ENCODE data around the gene ACAP1. TPM values are rescaled to one million over a fixed set of nuclear protein-coding genes. Genes with fewer than 3 reads are reported as not detected.

Gene ACAP1, protein sequence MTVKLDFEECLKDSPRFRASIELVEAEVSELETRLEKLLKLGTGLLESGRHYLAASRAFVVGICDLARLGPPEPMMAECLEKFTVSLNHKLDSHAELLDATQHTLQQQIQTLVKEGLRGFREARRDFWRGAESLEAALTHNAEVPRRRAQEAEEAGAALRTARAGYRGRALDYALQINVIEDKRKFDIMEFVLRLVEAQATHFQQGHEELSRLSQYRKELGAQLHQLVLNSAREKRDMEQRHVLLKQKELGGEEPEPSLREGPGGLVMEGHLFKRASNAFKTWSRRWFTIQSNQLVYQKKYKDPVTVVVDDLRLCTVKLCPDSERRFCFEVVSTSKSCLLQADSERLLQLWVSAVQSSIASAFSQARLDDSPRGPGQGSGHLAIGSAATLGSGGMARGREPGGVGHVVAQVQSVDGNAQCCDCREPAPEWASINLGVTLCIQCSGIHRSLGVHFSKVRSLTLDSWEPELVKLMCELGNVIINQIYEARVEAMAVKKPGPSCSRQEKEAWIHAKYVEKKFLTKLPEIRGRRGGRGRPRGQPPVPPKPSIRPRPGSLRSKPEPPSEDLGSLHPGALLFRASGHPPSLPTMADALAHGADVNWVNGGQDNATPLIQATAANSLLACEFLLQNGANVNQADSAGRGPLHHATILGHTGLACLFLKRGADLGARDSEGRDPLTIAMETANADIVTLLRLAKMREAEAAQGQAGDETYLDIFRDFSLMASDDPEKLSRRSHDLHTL
- 0.33 to 3.1 TPM (median 1.7 TPM) in 3 replicates for polyA plus RNA-seq
- polyA plus RNA-seq (2011; ENCODE audit: low read depth): 0.87 TPM
- polyA plus RNA-seq (2011; cell fraction: cytosol; rRNA removed): 0.27 and 1.1 TPM in 2 replicates
- 0.22 and 0.29 TPM in 2 replicates for polyA plus RNA-seq (2011; cell fraction: nucleus; rRNA removed)
- polyA plus RNA-seq (2012; ENCODE audit: low replicate concordance): 3.5 and 11.7 TPM in 2 replicates
- not detected in 3 replicates for polyA minus RNA-seq
- not detected for polyA minus RNA-seq (2011; cell fraction: cytosol; rRNA and poly(A)+ RNA removed)
- polyA minus RNA-seq (2011; cell fraction: nucleus; rRNA and poly(A)+ RNA removed): not detected in 2 replicates

DNA sequence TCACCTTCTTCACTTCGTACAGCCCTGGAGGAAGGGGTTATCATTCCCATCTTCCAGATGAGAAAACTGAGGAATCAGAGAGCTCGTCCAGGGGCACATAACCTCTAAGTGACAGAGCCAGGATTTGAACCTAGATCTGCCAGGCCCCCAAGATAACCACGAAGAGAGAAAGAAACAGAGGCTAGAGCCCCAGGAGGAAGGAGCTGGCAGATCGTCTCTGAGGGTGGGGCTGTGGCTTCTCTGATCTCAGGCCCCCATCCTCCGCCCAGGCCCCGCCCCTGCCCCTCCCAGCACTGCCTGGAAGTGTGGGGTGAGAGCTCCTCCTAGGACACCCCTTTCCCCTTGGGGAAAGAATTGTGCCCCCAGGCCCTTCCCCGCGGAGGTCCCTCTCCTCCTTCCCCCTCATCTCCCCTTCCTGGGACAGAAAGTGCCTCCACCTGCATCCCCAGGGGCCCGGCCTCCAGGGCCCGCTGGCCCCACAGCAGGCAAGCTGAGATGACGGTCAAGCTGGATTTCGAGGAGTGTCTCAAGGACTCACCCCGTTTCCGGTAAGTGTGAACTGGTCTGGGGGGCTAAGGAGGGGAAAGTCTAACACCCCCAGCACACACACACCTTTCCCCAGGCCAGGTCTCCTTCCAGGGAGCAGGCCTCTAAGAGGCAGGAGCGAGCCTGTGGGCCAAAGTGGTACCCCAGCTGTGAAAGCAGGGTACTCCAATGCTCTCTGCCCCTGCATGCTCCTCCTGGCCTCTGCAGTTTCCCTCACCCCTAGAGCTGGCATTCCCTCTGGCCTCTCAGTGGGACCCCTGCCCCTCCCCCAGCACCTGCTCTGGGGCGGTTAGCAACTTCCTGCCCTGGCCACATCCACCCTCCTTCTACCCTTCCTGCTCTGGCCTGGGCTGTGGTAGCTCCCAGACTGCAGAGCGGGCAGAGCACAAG is at the start of gene ACAP1:
Gene ACAP1 (plus strand): TSS at position 290 of the 936 bp plus-strand sequence. CDS start 206 bp downstream, at position 496.
- Histone ChIP-seq H2AFZ (ENCODE audit: control insufficient read depth, low read length) (no peak within 1 kb of the TSS), H3K27ac (ENCODE audit: control insufficient read depth, insufficient read depth, low read length) (no peak within 1 kb of the TSS), H3K4me1 (ENCODE audit: control insufficient read depth, extremely low read depth, insufficient read depth, low read length) (no peaks in the 10 kb centered on the region), H4K20me1 (ENCODE audit: control insufficient read depth, extremely low read depth, insufficient read depth, low read length) (no peaks in the 10 kb centered on the region), H3K9me3 (ENCODE audit: control insufficient read depth, low read depth, low read length) (no peaks in the 10 kb centered on the region), H3K9ac (ENCODE audit: control insufficient read depth, extremely low read depth, insufficient read depth, low read length) (no peak within 1 kb of the TSS), H3K36me3 (ENCODE audit: control insufficient read depth in 2 of 2, extremely low read depth in 1 of 2, insufficient read depth in 2 of 2, low read length in 2 of 2) (no peaks in the 10 kb centered on the region), H3K9me1 (ENCODE audit: control insufficient read depth, extremely low read depth, insufficient read depth, low read length) (no peaks in the 10 kb centered on the region), H3K4me2 (ENCODE audit: control insufficient read depth, extremely low read depth, insufficient read depth, low read depth, low read length) (no peak within 1 kb of the TSS), H3K4me3 (ENCODE audit: control insufficient read depth in 2 of 3, extremely low read depth in 1 of 3, insufficient read depth in 2 of 3, low read depth in 1 of 3, low read length in 3 of 3) (no peak within 1 kb of the TSS), H3K79me2 (ENCODE audit: control insufficient read depth, insufficient read depth, low read length) (no peaks in the 10 kb centered on the region), H3K27me3 (ENCODE audit: control insufficient read depth, extremely low read depth, insufficient read depth, low read length) (peaks cover 1% of the 10 kb centered on the region)
- TF ChIP-seq EZH2 (IDR thresholded peaks at IDR 0.05; ENCODE audit: low read length): no peak
- TF ChIP-seq, protein P1, sequence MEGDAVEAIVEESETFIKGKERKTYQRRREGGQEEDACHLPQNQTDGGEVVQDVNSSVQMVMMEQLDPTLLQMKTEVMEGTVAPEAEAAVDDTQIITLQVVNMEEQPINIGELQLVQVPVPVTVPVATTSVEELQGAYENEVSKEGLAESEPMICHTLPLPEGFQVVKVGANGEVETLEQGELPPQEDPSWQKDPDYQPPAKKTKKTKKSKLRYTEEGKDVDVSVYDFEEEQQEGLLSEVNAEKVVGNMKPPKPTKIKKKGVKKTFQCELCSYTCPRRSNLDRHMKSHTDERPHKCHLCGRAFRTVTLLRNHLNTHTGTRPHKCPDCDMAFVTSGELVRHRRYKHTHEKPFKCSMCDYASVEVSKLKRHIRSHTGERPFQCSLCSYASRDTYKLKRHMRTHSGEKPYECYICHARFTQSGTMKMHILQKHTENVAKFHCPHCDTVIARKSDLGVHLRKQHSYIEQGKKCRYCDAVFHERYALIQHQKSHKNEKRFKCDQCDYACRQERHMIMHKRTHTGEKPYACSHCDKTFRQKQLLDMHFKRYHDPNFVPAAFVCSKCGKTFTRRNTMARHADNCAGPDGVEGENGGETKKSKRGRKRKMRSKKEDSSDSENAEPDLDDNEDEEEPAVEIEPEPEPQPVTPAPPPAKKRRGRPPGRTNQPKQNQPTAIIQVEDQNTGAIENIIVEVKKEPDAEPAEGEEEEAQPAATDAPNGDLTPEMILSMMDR (optimal IDR thresholded peaks at IDR 0.05 in 1 of 3, IDR thresholded peaks at IDR 0.05 in 1 of 3, conservative IDR thresholded peaks at IDR 0.05 in 1 of 3; ENCODE audit: extremely low read depth in 1 of 3, insufficient read depth in 2 of 3, low read length in 3 of 3): no peak
- DNase-seq (ENCODE audit: low read depth, low spot score): no peak
- dilution Hi-C loops (cut with MboI; ENCODE audit: extremely low pct_ligation_motif_present, low sequenced_read_pairs): no loop called here
- FAIRE-seq: no peak

DNA sequence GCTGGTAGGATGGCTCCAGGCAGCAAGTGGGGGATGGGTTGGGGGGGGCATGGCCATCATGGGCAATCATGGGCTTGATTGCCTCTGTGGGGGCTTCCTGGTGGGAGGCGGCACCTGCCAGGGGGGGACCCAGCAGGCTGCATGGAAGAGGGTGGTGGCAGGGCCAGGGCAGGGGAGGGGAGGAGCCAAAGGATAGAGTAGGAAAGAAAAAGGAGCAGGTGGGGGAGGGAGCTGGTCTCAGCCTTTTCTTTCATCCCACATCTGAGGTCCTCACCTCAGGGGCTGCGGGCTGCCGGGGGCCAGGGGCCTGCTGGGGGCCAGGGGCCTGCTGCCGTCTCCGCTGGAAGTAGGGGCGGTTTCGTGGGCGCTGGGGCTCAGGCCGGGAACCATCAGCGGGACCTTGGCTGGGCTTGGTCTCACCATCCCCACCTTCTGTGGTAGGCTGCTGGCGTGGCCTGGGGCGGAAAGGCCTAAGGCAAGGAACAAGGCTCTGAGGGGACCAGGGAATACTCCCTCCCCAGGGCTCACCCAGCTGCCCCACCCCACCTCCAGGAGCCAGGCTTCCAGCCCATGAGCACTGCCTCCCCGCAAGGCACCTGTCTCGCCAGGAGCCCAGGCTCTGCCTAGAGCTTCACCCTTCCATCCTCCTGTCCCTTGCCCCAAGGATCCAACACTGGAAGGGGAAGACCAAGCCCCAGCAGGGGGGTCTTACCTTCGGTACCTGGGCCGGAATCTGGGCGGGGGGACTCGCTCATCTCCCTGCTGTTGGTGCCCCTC is 46.9 kb upstream of the ACAP1 start:
- H3K36me3 ChIP-seq (ENCODE audit: control insufficient read depth in 2 of 2, extremely low read depth in 1 of 2, insufficient read depth in 2 of 2, low read length in 2 of 2): no peaks in the 10 kb centered on the region
- dilution Hi-C loops (cut with MboI; ENCODE audit: extremely low pct_ligation_motif_present, low sequenced_read_pairs): no loop called here
- no peak for TF ChIP-seq EZH2 (IDR thresholded peaks at IDR 0.05; ENCODE audit: low read length)
- TF ChIP-seq, protein P1 (optimal IDR thresholded peaks at IDR 0.05 in 1 of 3, IDR thresholded peaks at IDR 0.05 in 1 of 3, conservative IDR thresholded peaks at IDR 0.05 in 1 of 3; ENCODE audit: extremely low read depth in 1 of 3, insufficient read depth in 2 of 3, low read length in 3 of 3): no peak

More for the DNA sequence above, 46.9 kb upstream of the ACAP1 start:
- FAIRE-seq (no peak), DNase-seq (ENCODE audit: low read depth, low spot score) (no peak)
- peaks cover 51% of the 10 kb centered on the region for H3K27me3 ChIP-seq (ENCODE audit: control insufficient read depth, extremely low read depth, insufficient read depth, low read length)
- no peak overlapping the region for H3K4me2 ChIP-seq (ENCODE audit: control insufficient read depth, extremely low read depth, insufficient read depth, low read depth, low read length)
- H3K9me3 ChIP-seq (ENCODE audit: control insufficient read depth, low read depth, low read length): no peaks in the 10 kb centered on the region
- H3K9me1 ChIP-seq (ENCODE audit: control insufficient read depth, extremely low read depth, insufficient read depth, low read length): no peaks in the 10 kb centered on the region
- H3K4me1 ChIP-seq (ENCODE audit: control insufficient read depth, extremely low read depth, insufficient read depth, low read length): peaks cover 14% of the 10 kb centered on the region
- H3K4me3 ChIP-seq (ENCODE audit: control insufficient read depth in 2 of 3, extremely low read depth in 1 of 3, insufficient read depth in 2 of 3, low read depth in 1 of 3, low read length in 3 of 3): no peak overlapping the region
- H3K27ac ChIP-seq (ENCODE audit: control insufficient read depth, insufficient read depth, low read length): no peak overlapping the region
- H3K9ac ChIP-seq (ENCODE audit: control insufficient read depth, extremely low read depth, insufficient read depth, low read length): no peak overlapping the region
- H2AFZ ChIP-seq (ENCODE audit: control insufficient read depth, low read length): no peak overlapping the region
- peaks cover 2% of the 10 kb centered on the region for H4K20me1 ChIP-seq (ENCODE audit: control insufficient read depth, extremely low read depth, insufficient read depth, low read length)
- no peaks in the 10 kb centered on the region for H3K79me2 ChIP-seq (ENCODE audit: control insufficient read depth, insufficient read depth, low read length)
